HG03097 (cell line): ENCODE data around the gene PCNX1.
A peak's percentile ranks its signal among the peaks of the same experiment; 100 is the strongest.

ENCODE experiments used
- ATAC-seq: cut with Tn5 transposase; IDR thresholded peaks from one replicate; pipeline ENCODE4 v1.9.1; 2021; ENCODE audit not compliant: unreplicated experiment, low FRiP score

PCNX1 gene

DNA sequence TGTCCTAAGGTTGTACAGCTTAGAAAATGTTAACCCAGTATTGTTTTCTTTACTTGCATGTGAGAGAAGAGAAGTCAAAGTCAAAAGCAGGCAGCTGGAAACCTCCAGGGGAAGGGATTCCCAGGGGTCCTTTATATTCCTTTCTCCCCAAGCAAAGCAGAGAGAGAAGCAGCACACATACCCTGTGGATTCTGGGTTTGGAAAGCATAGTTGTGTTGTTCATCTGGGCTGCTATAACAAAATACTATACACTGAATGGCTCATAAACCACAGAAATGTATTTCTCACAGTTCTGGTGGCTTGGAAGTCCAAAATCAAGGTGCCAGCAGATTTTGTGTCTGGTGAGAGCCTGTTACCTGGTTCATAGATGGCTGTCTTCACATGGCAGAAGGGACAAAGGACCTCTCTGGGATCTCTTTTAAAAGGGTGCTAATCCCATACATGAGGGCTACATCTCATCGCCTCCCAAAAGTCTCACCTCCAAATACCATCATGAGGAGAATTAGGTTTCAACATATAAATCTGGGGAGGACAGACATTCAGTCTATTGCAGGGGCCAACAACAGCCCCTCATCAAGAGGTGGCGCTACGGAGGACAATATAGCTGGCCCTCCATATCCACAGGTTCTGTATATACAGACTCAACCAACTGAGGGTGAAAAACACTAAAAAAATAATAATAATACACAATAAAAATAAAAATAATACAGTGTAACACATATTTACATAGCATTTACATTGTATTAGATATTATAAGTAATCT lies 19.3 kb upstream of the PCNX1 start:
- ATAC-seq: no peak

DNA sequence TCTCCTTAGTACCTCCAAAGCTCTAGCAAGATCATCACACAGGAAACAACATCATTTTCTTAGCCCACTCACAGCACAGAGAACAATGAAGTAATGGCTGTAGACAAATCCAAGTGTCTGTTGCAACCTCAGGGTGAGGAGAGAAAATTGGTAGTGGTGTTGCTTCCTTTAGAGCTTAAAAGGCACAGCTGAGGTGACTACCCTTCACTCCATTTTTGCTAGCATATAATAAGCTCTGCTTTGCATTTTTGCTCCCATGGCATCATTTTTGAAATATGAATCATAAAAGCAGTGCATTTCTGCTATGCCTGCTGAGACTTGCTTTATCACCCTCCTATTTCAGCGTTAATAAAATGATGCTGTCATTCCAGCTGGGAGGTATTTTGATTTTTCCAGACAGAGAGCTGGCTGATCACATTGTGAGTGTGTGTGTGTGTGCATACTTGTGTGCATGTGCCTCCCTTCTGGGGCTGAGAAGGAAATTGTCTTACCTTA lies 18.5 kb upstream of the PCNX1 start:
- ATAC-seq: no peak

DNA sequence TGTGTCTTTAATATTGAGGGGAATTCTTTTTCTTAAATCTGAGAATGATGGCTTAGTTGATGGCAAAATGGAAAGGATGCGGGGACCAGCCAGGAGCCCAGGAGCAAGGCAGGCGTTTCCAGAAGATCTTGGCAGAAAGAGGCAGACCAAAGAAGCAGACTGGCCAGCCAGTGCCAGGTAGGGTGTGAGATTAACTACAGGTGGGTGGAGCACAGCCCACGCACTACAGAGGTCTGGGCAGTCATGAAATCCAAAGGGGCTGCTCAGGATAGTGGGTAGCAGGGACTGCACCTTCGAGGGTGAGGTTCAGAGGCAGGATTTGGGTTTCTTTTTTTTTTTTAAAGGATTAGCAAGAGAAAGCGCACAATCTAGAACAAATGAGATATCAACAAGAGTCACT lies 17.7 kb upstream of the PCNX1 start:
- ATAC-seq: no peak

DNA sequence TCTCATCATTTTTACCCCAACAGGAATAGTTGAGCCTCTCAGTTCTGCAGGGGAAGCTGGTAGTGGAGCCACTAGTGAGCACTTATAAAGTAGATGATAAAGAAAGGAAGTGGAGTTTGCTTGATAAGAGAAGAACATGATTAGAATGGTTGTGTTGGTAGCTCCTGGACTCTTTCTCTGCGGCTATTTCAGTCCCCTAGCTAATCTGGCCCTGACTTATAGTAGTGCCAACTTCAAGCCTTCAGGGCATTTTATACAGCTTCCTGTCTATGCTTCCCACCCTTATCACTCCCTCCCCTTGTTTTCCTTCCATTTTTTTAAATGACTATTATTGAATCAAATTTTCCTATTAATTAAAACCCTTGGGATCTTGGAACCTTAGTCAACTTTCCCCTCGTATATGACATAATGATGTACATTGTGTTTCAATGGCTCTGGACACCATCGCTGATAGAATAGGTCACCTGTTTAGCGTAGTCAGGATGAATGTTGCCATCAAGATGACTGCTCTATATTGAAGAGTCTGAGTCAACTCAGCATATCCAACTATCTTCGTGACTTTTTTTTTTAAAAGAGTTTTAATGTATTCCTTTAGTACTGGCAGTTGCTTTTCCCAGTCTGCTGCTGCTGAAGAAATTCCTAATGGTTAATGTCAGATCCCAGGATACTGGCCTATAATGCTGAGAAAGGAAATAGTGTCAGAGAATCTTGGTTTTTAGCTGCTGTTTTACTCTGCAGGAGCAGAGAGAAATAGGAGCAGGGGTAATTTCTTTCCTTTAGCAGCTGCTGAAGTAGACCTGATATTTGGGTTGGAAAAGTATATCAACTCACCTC lies 16.2 kb upstream of the PCNX1 start:
- ATAC-seq: no peak

DNA sequence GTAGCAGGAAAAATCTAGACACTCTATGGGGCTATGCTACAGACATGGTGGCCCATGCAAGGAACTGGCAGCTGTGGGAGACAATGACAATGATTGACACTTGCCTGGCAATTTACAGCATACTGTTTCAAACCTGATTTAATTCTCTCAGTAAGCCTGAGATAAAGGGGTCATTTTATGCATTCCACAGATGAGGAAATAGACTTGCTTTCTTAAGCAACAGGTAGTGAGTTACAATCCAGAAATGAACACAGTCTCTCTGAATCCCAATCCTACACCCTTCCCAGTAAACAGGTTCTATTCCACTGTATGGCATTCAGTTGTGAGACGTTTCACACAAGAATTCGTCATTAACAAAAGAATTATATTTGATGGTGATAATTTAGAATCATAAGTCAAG lies 15.5 kb upstream of the PCNX1 start:
- no peak for ATAC-seq

DNA sequence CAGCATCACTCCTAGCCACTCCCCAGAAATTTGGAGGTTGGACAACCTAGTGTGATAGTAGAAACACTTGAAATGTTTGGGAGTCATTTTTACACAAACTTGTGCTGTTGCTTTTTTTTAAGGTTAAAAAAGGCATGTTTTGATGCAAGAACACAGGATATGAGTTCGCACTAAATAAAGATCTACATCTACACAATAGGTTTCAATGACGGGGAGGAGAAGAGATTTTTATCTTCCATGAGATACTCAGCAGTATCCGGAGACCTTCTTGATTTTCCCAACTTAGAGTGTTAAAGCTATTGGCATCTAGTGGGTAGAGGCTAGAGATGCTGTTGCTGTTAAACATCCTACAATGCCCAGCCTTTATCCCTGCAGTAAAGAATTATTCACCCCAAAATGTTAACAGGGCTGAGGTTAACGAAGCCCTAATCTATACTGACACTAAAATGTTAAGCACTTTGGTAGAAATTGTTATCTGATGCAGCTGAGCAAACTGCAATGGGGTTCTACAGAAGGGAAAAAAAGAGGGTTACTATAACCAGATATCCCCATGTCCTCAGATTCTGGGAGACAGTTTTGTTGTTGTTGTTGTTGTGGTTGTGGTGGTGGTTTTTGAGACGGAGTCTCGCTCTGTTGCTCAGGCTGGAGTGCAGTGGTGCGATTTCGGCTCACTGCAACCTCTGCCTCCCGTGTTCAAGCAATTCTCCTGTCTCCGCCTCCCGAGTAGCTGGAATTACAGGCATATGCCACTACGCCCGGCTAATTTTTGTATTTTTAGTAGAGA lies 14.0 kb upstream of the PCNX1 start:
- no peak for ATAC-seq

DNA sequence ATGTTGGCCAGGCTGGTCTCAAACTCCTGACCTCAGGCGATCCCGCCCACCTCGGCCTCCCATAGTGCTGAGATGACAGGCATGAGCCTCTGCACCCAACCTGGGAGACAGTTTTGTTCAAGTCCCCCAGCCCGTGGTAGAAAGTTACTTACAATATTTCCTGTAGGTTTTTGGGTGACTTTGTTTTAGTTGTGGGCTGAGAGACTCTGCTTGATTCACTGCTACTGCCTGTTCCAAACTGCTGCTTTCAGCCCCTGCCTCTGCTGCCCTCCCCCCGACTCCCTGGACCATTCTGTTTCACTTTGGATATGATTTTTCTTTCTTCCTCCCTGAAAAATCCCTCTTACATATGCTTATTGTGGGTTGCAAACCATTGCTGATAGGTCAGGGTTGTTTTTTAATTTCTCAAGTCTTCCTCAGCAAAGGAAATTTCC lies 13.4 kb upstream of the PCNX1 start:
- ATAC-seq: no peak

DNA sequence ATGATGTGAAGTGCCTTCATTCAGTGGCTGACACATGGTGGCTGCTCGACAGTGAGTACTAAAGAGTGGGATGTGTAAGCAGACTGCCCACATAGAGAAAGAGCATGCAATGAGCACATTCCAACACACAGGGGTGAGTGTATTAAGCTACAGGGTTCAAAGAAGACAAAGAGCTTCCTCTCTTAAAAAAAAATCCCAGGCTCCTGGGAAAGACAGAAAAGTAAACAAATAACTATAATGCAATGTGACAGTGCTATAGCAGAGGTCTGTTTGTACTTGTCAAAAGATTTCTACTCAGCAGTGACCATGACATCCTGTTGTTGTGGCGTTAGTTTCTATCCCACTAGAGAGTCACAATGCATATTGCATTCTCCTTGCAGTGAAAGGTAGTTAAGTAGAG lies 12.4 kb upstream of the PCNX1 start:
- ATAC-seq: no peak

DNA sequence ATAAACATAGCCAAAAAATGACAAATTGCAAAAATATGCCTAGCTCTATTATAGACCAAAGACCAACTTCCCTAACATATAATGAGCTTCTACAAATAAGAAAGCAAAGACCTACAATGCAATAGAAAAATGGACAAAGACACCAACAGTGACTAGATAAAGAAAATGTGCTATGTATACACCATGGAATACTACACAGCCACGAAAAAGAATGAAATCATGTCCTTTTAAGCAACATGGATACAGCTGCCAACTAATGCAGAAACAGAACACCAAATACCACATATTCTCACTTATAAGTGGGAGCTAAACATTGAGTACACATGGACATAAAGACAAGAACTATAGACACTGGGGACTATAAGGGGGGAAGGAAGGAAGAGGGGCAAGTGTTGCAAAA lies 10.9 kb upstream of the PCNX1 start:
- no peak for ATAC-seq

DNA sequence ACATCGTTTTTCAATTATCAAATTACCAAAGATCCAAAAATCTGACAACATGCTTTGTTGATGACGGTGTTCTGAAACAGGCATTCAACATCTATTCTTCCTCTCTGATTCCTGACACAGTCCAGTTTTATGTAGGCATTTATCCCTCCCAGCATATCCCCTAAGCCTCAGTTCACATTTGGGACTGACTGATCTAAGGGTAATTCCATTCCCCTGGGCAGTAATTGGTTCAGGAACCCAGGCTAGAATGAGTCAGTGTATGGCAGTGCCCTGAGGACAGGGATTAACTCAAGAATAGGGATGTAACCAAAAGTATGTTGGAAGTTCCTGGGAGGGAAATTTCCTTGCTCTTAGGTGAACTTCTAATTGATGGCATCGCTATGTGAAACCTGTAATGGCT lies 10.3 kb upstream of the PCNX1 start:
- ATAC-seq: no peak

DNA sequence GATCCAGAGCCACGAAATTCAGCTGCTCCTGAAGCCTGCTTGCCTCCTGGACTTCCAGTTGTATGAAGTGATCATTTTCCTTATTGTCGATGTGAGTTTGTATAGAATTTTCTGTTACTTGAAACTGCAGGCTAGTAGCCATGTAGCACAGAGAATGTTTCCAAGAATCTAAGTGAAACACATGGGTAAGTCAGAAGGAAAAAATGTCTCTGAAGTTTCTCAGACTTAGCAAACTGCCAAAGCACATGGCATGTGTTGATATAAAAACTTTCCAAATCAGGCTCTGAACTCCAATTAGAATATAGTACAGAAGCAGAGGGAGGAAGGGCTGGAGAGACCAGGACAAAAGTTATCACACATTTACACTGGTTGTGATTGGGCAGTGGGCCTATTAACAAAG lies 9.8 kb upstream of the PCNX1 start:
- no peak for ATAC-seq

DNA sequence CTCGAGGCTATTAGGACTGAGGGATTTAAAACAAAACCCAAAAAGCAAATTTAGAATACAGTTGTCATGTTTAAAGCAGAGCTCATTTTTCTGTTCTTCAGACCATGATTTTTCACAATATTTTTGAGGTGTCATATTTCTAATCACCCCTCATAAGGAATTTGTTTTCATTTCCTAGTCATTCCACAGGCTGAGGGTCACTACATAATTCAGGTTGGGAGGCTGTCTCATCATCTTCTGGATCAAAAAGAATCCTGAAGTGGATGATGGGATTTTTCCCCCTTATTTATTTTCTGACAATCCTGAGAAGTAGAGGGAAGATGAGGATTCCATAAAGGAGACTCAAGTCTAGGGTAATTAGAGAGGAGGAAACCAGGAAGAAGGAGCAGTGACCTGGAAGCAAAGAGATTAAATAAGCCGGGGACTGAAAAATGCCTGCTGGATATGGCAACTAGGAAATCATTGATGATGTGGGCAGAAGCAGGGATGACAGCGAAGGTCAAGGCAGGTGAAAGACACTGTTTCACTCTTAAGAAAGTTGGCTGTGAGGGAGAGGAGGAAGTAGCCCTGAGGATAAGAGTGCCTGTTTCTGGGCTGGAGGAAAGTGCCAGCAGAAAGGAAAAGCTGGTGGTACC lies 9.0 kb upstream of the PCNX1 start:
- no peak for ATAC-seq

DNA sequence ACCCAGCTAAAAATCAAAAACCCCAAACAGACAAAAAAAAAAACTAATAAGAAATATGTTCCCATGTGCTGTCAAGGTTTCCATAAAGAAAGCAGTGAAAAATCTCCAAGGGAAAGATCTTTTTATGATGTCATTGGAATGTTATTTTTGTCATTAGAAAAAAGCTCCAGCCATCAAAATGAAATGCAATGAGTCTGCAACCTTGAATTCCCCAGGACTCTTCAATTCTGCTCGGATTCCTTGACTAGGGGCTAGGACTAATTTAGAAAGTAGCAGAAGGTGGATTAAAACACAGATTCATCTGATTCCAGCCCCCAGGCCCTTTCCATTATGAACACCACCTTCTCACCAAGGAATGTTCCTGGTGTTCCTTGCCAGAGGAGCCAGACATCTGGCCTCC lies 6.0 kb upstream of the PCNX1 start:
- ATAC-seq: no peak

DNA sequence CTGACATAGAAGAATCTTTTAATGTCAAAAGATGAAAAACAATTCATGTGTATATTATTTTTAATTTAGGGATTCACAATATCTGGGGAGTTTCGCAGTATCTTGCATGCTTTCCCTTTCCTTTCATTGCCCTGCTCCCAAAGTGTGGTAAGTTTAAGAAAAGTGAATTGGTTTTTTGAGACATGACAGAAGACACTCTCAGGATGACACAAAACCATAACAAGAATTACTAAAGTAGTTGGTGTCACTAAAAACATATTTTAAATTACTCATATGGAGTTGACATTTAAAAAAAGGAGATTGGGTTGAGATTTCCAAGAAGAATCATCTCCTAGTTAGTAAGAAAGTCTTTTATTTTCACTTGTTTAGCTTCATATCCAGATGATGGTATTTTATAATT lies 5.1 kb upstream of the PCNX1 start:
- no peak for ATAC-seq

DNA sequence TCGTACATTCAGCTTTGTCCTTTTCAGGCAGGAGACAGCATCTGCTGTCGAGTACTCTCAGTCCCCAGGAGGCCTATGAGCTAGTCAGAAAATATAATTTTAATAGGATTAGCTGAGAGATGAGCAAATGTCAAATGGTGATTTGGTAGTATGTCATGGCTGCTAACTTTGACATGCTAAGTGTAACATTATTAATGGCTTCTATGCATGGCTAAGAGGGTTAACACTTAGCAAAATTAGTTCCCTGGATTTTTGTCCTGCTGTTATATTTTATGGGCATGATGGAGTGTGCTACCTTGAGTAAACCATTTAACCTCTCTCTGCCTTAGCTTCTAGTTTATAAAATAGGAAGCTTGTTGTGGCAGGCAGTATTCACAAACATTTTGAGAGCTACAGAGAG lies 2.9 kb upstream of the PCNX1 start:
- ATAC-seq: no peak

DNA sequence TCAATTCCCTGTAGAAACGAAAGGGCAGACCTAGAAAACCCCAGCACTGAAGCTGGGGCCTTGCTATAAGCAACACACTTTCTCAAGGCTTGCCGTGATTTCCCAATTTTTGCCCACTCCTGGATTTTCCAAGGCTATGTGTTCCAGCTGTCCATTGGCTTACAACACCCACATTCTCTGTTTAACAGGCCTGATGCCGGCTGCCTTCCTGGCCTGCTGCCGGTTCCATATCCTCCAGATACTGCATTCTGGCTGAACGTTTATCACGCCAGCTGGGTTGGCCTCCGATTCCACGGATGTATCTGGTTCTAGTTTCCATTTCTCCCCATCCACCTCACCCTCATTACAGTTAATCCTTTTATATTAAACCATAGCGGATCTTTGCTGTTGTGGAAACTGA lies 2.0 kb upstream of the PCNX1 start:
- ATAC-seq: no peak

DNA sequence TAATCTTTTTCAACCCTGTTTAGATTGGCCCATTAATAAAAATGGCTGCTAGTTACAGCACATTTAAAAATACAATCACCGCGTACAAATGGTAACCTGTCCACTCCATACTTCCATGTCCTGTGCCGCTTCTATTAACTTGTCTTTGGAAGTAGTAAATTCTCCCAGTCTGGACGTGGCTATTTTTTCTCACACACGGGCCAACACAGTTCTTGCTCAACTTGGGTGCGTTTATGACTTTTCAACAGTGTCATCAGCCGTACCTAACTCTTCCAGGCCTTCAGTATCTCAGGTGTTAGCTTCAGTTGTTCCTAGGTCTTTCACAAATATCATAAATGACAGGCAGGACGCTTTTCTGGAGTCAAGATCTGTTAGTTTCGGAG lies 475 bp upstream of the PCNX1 start:
- ATAC-seq: peak; percentile 3

DNA sequence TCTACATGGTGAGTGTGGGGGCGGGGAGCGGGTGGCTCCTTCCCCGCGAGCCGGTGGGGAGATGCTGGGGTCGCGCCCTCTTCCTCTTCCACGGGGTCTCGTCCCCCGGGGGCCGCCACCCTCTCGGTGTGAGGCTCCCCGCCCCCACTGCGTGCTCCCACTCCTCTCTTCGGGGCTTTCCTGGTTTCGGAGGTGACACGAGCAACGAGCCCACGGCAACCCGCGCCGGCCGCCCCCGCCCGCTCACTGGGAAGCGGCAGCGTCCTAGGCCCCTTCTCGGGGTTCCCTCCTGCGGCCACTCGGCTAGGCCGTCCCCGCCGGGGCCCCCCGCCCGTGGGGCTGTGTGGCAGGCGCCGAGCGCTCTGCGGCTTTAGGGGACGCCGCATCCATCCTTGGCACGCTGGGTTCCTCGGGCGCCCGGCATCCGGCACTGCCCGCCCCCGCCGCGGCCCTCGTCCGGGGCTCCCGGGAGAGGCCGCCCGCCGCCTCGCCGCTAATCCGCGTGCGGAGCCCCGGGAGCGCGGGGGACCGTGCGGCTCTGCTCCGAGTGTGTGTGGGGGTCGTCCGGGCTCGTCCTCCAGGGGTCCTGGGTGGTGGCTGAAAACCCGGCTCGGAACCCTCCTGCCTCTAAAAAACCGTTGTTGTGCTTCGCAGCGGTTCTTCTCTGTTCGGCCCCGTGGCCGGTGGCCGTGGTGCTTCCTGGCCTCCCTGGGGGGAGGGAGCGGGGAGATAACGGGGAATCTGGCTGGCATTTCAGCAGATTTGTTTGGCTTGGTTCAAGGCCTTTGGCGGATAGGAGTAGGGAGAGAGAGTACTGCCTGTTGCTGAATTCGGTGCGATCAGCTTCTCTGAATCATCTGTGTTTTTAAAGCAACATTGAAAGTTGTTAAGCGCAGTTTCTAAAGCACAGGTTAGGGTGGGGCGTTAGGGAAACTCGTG lies 1.0 kb downstream of the PCNX1 start:
- peak; percentile 36 for ATAC-seq

DNA sequence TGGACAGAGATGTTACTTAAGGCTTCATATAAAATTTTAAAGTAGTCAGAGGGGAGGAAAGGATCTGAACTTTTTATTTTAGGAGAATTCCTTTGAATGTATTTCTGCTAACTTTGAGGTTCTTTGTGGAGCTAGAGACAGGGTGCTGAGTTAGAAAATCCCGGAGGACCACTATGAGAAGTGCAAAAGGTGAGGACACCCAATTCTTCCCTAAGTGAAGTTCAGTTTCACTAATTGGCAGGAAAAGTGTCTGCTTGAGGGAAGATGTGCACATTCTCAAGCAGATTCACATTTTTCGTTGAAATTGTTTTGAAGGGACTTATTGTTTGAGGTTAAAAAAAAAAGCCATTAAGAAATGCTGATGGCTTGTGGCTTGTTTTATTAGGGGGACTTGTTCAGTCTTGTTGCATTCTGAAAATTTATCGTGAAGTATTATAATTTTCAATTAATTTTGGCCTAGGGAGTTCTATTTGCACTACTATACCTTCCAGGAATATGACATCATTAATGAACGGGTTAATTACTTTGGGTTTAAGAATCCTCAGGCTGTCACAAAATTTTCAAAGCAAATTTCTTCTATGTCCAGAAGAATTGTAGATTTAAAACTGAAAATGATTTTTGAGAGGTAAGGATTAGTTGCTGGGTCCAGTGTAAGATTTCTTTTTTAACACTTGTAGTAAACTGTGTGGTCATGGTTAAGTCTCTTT lies 1.8 kb downstream of the PCNX1 start:
- no peak for ATAC-seq
